ENCODE data around the gene UCHL3. TPM values are rescaled to one million over a fixed set of nuclear protein-coding genes. Genes with fewer than 3 reads are reported as not detected.

Gene UCHL3
- total and polyA plus RNA-seq, 10 of the 15 experiments (the other 5 are each of a cell fraction or from before 2014, with no cell fraction given) = 52.5 to 179 (median 104) TPM

DNA sequence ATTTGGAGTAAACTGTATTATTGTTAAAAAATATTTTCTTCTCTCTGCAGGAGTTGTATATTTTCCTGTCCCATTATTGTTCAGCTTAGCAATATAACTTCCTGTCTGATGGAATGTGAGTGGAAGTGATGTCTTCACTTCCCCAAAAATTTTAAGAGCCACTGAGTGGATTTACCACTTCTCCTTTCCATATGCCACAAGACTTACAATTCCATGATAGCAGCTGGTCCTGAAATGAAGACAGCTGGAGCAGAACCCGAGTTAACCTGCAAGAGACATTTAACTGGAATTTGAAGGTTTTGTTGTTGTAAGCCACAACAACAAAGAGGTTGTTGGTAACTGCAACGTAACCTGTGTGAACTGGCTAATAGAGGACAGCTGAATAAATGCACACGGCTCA lies 44.3 kb upstream of the UCHL3 start:
- in situ Hi-C loops (cut with MboI) = no loop called here
- Histone ChIP-seq H3K9ac (ENCODE audit: control insufficient read depth, insufficient read depth, low read length) (no peak overlapping the region), H3K36me3 (ENCODE audit: control insufficient read depth in 2 of 2, insufficient read depth in 2 of 2, low read length in 1 of 2) (no peaks in the 10 kb centered on the region), H3K4me2 (ENCODE audit: control insufficient read depth, insufficient read depth) (no peak overlapping the region), H3K27me3 (replicated peaks in 1 of 2; ENCODE audit: control insufficient read depth in 2 of 2, insufficient read depth in 2 of 2, low read length in 1 of 2) (no peaks in the 10 kb centered on the region), H3K9me3 (replicated peaks; ENCODE audit: control insufficient read depth, insufficient read depth, low read length) (no peaks in the 10 kb centered on the region; the same call in 1 of the 3 replicates), H3K27ac (ENCODE audit: control insufficient read depth, insufficient read depth) (no peak overlapping the region), H3K4me3 (no peak overlapping the region), H4K20me1 (ENCODE audit: control insufficient read depth, insufficient read depth) (no peaks in the 10 kb centered on the region), H2AFZ (ENCODE audit: control insufficient read depth, low read depth, low read length) (no peak overlapping the region), H3K4me1 (ENCODE audit: control insufficient read depth, insufficient read depth, low read length) (peaks cover 3% of the 10 kb centered on the region; the same call in 1 of the 2 replicates), H3K79me2 (ENCODE audit: control insufficient read depth, insufficient read depth, low read length) (no peaks in the 10 kb centered on the region)
- RAD21 ChIA-PET (ENCODE audit: unreplicated experiment) = no interaction called here
- POLR2A ChIA-PET = no interaction called here
- CTCF ChIA-PET = interaction anchor here (0.7 to 1.8 kb wide), 3 partner anchors 14 to 143 kb away, joined by 3 to 5 read pairs (median 5); partner anchors contain the start of gene TBC1D4
- FAIRE-seq = peak; percentile 18
- no peak for ATAC-seq
- intact Hi-C loops (cut with micrococcal nuclease; ENCODE audit: unreplicated experiment) = no loop called here
- WGBS (ENCODE audit: insufficient coverage, insufficient replicate concordance, low lambda C conversion rate, missing lambda C conversion rate) = 49% methylated on average over 3 of the region's 3 CpGs
- DNase-seq (ENCODE audit: low read depth, low spot score) = no peak
- SMC1A ChIA-PET (ENCODE audit: uncharacterized antibody, unreplicated experiment) = interaction anchor here (0.6 to 1.8 kb wide), 4 partner anchors 9 to 172 kb away, joined by 3 to 5 read pairs (median 4); no protein-coding TSS in a partner anchor
- TF ChIP-seq PBX3 (IDR thresholded peaks at IDR 0.05; ENCODE audit: insufficient replicate concordance, low read depth, low read length) (no peak), ATF2 (IDR thresholded peaks at IDR 0.05; ENCODE audit: low read length) (0 out of 2 replicates have a peak, but pooled peaks have one; percentile 15), SPI1 (IDR thresholded peaks at IDR 0.05; ENCODE audit: borderline replicate concordance, insufficient read depth, low read depth, low read length) (peak; percentile 71), NFYB (IDR thresholded peaks at IDR 0.05; ENCODE audit: insufficient read depth, low read depth, low read length) (no peak), CEBPZ (IDR thresholded peaks at IDR 0.05; ENCODE audit: low read depth, low read length) (no peak), IKZF1 (conservative IDR thresholded peaks at IDR 0.05) (0 out of 2 replicates have a peak, but pooled peaks have one; percentile 13), MEF2A (IDR thresholded peaks at IDR 0.05; ENCODE audit: insufficient read depth, low read depth, low read length) (no peak)
- BruUV-seq (replicated peaks) = no TSS peak
